SK-N-MC (cell line): ENCODE measurements around the gene SCFD2.

Experiments
- DNase-seq: peaks from one replicate; pipeline ENCODE4 v3.0.0-alpha.2; 2011; ENCODE audit warnings: low read depth, low spot score
- H3K27ac ChIP-seq: fragments of 200-600 bp; sonication (generic); 2 replicates; pipeline ENCODE4 v1.5.1; 2016; ENCODE audit warnings: mixed run types
- H3K36me3 ChIP-seq: fragments of 200-600 bp; sonication (generic); 2 replicates; pipeline ENCODE4 v1.6.1; 2017; ENCODE audit warnings: antibody characterized with exemption, low read length, mixed read lengths; ENCODE audit not compliant: insufficient read depth
- H3K4me3 ChIP-seq: fragments of 200-600 bp; sonication (generic); 2 replicates; pipeline ENCODE4 v1.5.1; 2016
- H3K9ac ChIP-seq: fragments of 200-600 bp; sonication (generic); 2 replicates; pipeline ENCODE4 v1.8.0; 2017; ENCODE audit warnings: mixed run types, mixed read lengths; ENCODE audit not compliant: insufficient read length
- H3K9me3 ChIP-seq: fragments of 200-600 bp; sonication (generic); 2 replicates; pipeline ENCODE4 v1.6.1; 2017; ENCODE audit warnings: low read depth, mild to moderate bottlenecking, antibody characterized with exemption, low read length, moderate library complexity, mixed read lengths
- EZH2 ChIP-seq: fragments of 200-600 bp; sonication (generic); IDR thresholded peaks from one replicate; pipeline ENCODE4 v1.6.1; 2017; ENCODE audit warnings: antibody characterized with exemption
- FOXP2 ChIP-seq: optimal IDR thresholded peaks from 2 replicates; pipeline ENCODE3; 2011; ENCODE audit warnings: mild to moderate bottlenecking, moderate library complexity; ENCODE audit not compliant: insufficient read depth; ENCODE audit errors: extremely low read length, control extremely low read depth
- POLR2AphosphoS5 ChIP-seq: IDR thresholded peaks from 2 replicates; pipeline ENCODE4 v1.6.1; 2012; ENCODE audit warnings: mild to moderate bottlenecking, low read depth, low read length, borderline replicate concordance

Gene SCFD2

DNA sequence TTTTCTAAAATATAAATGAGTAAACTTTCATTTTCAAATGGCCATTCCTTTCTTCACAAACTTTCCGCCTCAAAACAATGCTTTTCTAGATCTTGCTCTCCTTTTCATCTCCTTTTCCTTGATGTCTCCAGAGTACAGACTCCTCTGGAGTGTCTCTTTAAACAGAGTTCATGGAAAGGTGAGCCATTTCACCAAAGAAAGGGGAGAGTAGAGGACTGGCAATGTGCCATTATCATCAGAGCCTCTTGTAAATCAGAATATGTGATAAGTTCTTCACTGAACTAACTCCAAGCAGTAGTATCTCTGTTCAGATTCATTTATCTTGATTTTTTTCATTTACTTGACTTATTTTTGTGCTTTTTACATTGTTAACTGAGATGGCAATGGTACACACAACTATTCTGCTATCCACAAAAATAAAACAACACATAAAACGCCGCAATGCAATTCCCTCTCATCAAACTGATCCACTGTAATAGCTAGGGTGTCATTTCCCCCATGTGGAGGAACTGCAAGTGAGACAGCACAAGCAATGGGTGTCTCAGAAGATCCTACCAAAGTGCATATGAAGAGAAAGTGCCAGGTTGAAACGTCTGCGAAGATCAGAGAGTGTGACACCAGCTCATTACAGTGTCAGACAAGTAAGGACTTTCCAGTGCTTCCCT lies 378.3 kb downstream of the SCFD2 start:
- Histone ChIP-seq H3K27ac (no peak overlapping the region), H3K4me3 (no peak overlapping the region), H3K36me3 (no peaks in the 10 kb centered on the region), H3K9ac (no peak overlapping the region), H3K9me3 (no peaks in the 10 kb centered on the region)
- TF ChIP-seq EZH2 (no peak), POLR2AphosphoS5 (no peak), FOXP2 (no peak)
- no peak for DNase-seq

DNA sequence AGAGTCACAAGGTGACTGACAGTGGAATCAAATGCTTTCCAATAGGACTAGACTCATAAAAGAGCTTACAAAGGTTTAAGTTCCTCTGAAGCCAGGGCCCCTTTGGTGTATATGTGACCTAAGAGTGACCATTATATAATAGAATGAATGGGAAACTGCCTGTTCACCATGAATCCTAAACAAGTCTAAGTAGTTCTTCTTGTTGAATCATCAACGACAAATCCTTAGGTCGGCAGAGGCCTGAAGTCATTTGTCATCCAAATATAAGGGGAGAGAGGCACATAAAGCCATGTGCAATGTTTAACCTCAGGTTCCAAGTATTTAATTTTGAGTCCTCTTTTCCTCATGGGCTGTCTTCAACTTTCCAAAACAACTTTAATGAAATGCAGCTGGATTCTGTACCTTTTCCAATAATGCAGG lies 381.4 kb downstream of the SCFD2 start:
- no peak overlapping the region for H3K27ac ChIP-seq
- TF ChIP-seq POLR2AphosphoS5 (no peak), FOXP2 (no peak), EZH2 (no peak)
- H3K9ac ChIP-seq: no peak overlapping the region
- no peak overlapping the region for H3K4me3 ChIP-seq
- no peaks in the 10 kb centered on the region for H3K36me3 ChIP-seq
- DNase-seq: no peak
- no peaks in the 10 kb centered on the region for H3K9me3 ChIP-seq

DNA sequence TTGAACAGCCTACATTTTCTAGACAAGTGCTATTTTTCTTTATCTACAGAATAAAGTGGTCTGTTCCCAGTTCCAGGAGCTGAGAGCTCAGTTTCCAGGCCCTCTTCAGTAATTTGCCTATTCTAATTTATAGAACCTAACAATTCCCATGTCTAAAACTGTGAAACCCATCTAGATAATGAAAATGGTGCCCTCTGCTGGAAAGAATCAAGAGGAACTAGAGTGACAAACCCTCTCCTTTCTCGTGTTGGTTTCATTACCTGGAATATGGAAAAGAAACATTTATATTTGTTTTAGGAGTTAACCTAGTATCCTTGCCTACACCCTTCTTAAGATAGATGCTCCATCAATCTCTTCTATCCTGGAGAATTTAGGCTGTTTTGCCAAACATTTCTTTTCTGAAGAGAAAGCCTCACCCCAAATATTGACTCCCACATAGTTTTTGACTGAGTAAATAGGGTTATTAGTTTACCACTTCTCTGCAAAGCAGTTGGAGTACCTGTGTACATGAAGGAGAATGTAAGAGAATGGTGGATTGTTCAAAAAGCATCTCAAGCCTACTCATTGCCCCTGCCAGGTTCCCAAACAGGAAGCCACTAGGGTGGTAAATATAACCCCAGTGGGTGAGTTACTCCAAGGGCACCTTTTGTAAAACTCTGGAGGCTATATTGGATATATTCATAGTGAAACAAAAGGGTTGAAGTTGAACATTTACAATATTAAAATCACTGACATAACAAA lies 382.1 kb downstream of the SCFD2 start:
- Histone ChIP-seq H3K27ac (no peak overlapping the region), H3K36me3 (no peaks in the 10 kb centered on the region), H3K4me3 (no peak overlapping the region), H3K9ac (no peak overlapping the region), H3K9me3 (no peaks in the 10 kb centered on the region)
- no peak for TF ChIP-seq EZH2
- TF ChIP-seq FOXP2: no peak
- TF ChIP-seq POLR2AphosphoS5: no peak
- DNase-seq: peak; percentile 50

DNA sequence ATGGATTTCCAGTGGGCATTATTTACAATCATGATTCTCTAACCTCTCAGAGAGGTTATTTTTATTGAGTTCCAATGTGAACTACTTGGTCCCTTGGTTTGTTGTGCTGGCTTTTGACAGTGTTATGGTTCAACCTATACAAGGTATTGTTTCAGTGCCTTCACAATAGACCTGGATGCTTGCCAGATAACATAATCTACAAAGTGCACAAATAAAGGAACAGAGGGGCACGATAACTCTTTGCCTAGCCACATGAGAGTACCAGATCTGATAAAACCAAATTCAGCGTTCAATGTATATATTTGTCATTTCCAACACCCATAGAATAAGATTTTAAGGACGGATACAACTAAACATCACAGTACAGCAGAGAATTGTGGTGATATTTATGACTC lies 382.9 kb downstream of the SCFD2 start:
- DNase-seq: no peak
- Histone ChIP-seq H3K4me3 (no peak overlapping the region), H3K9ac (no peak overlapping the region), H3K36me3 (no peaks in the 10 kb centered on the region), H3K9me3 (no peaks in the 10 kb centered on the region), H3K27ac (no peak overlapping the region)
- TF ChIP-seq FOXP2 (no peak), EZH2 (no peak), POLR2AphosphoS5 (no peak)

DNA sequence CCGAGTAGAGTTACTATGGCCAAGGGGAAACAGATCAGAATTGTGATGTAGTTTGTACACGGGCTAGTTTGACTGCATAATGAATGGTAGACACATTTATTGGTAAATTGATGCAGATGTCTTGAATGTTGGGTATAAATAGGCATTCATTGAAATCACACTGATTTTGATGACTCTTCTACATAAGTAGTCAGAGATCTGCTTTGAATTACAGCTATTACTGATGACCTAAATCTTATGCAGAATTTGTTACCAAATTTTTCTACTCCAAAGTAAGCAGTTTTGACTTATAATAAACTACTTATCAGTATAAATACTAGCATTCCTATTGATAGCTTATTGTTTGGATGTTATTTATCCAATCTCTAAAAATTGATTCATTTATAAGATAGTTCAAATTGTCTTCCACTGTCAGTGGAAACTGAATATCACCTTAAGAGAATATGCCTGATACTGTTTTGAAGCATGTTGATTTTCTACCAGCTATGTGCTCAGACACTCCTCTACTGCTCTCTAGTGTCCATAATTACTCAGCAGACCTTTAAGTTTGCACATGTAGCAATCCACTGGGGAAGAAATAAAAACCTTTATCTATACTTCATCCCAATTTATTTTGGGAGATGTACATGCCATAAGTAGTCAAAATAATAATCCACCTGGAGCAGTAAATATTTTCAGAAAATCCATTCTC lies 383.5 kb downstream of the SCFD2 start:
- Histone ChIP-seq H3K27ac (no peak overlapping the region), H3K36me3 (no peaks in the 10 kb centered on the region), H3K9me3 (no peaks in the 10 kb centered on the region), H3K9ac (no peak overlapping the region), H3K4me3 (no peak overlapping the region)
- peak; percentile 20 for DNase-seq
- TF ChIP-seq EZH2: no peak

DNA sequence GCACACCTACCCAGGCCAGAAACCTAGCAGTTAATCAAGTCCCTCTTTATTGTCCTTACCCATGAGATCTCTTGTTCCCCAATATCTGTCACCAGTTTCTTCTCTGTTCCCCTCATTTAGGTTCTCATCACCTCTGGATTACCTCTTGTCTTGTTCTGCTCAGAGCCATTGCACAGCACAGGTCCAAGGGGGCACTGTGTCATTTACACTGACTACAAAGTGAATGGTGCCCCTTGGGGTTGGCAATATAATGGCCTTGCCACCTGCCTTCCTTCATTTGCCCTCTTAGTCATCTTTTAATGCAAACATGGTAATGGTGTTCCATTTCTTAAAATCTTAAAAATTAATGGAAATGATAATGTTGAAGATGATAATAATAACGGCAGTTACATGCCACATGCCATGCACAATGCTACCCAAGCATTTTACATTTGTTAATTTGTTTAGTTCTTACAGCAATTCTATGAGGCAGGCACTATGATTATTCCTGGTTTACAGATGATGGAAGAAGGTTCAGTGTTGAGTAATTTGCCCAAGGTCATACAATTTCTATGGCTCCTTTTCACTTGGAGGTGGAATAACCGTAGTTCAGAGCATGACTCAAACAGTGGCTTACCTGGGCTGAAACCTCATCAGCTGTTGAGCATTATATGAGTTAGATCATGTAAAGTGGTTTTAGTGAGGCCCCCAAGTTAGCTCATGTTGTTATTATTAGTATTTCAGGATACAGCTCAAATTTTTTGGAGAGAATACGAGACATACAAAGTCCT lies 385.9 kb downstream of the SCFD2 start:
- Histone ChIP-seq H3K9me3 (no peaks in the 10 kb centered on the region), H3K4me3 (no peak overlapping the region), H3K36me3 (no peaks in the 10 kb centered on the region), H3K9ac (no peak overlapping the region), H3K27ac (no peak overlapping the region)
- DNase-seq: no peak
- TF ChIP-seq POLR2AphosphoS5: no peak
- no peak for TF ChIP-seq EZH2
- TF ChIP-seq FOXP2: no peak

DNA sequence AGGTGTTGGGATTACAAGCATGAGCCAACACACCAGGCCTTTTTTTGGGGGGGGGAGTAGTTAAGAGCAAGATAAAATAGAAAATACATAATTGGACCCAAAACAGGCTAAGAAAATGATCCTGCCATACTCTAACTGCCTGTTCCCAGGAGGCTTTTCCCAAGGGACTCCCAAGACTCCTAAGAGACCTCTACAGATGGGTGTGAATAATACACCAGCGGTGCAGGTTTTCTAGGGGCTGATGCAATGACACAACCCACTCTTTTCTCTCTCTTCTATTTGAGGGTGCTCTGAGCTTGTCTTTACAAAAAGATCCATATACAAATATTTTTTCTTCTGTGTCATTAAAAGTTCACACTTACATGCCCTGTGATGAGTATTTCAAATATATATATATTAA lies 386.8 kb downstream of the SCFD2 start:
- Histone ChIP-seq H3K4me3 (no peak overlapping the region), H3K27ac (no peak overlapping the region), H3K9me3 (no peaks in the 10 kb centered on the region), H3K36me3 (no peaks in the 10 kb centered on the region), H3K9ac (no peak overlapping the region)
- TF ChIP-seq POLR2AphosphoS5: no peak
- TF ChIP-seq EZH2: no peak
- TF ChIP-seq FOXP2: no peak
- no peak for DNase-seq

DNA sequence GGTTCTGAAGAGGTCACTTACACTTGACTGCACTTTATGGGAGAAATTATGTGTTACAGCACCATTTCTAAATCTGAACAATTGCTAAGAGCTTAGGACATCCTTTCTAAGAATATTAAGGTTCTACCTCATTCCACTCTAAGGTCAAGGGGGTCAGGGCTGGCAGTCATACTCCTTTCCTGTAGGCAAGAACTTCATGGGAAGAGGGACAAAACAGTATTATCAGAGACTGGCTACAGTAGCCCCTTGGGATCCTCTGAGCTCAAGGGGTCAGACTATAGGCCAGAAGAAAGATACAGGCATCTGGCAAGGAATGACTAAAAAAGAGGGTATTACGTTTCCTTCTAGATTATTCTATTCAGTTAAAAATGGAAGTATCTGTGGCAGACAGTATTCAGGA lies 388.6 kb downstream of the SCFD2 start:
- H3K4me3 ChIP-seq: no peak overlapping the region
- H3K9me3 ChIP-seq: no peaks in the 10 kb centered on the region
- TF ChIP-seq EZH2 (no peak), FOXP2 (no peak), POLR2AphosphoS5 (no peak)
- no peak overlapping the region for H3K9ac ChIP-seq
- H3K36me3 ChIP-seq: no peaks in the 10 kb centered on the region
- H3K27ac ChIP-seq: no peak overlapping the region
- DNase-seq: no peak
